Stimulated activated effector memory CD8-positive, alpha-beta T cell treated with anti-CD3 and anti-CD28 coated beads, Interleukin-12 subunit alpha, Interleukin-12 subunit beta, amount 100 ng/mL, for 72 hours (primary cell): ENCODE results near the gene LRRC2.
"Not testable (repeated sequence)": the region's sequence is repeated elsewhere in the genome, so short reads cannot be mapped to it uniquely, and the experiment has no call there.

Experiments used
- ATAC-seq: fragments of 150-1000 bp; cut with Tn5 transposase; 2 replicates; pipeline ENCODE4 v1.10.0; 2021
- DNase-seq, 2 donors: peaks; one replicate each; pipeline ENCODE4 v3.0.0; 2021 to 2022; ENCODE audit warnings: low spot score in 2 of 2
- H3K27ac Mint-ChIP-seq: one replicate; pipeline ENCODE4 v1.8.0; 2022; ENCODE audit warnings: mild to moderate bottlenecking, mixed read lengths
- H3K36me3 Mint-ChIP-seq: one replicate; pipeline ENCODE4 v1.8.0; 2022; ENCODE audit warnings: mild to moderate bottlenecking, mixed read lengths
- H3K4me1 Mint-ChIP-seq: one replicate; pipeline ENCODE4 v1.8.0; 2022; ENCODE audit warnings: mixed read lengths
- H3K4me3 Mint-ChIP-seq: one replicate; pipeline ENCODE4 v1.8.0; 2022; ENCODE audit warnings: mild to moderate bottlenecking, mixed read lengths
- H3K9me3 Mint-ChIP-seq: one replicate; pipeline ENCODE4 v1.8.0; 2022; ENCODE audit warnings: mixed read lengths

The LRRC2 gene

GRCh38 chr3:46549408-46549904 lies 16.6 kb downstream of the LRRC2 start:
- Mint-ChIP-seq H3K4me1 (no peaks in the 10 kb centered on the region), H3K36me3 (no peaks in the 10 kb centered on the region), H3K4me3 (no peak overlapping the region), H3K27ac (no peak overlapping the region), H3K9me3 (no peaks in the 10 kb centered on the region)
- DNase-seq = no peak
- ATAC-seq = no peak

GRCh38 chr3:46548611-46549010 lies 17.5 kb downstream of the LRRC2 start:
- H3K36me3 Mint-ChIP-seq, H3K27ac Mint-ChIP-seq, H3K4me1 Mint-ChIP-seq, DNase-seq, H3K9me3 Mint-ChIP-seq, ATAC-seq, H3K4me3 Mint-ChIP-seq: not testable (repeated sequence)

- Mint-ChIP-seq H3K4me3 (no peak overlapping the region), H3K4me1 (peaks cover 3% of the 10 kb centered on the region), H3K36me3 (no peaks in the 10 kb centered on the region), H3K27ac (no peak overlapping the region), H3K9me3 (no peaks in the 10 kb centered on the region)
- no peak for ATAC-seq
- peak in 1 of 2 donors; percentile 29 for DNase-seq
Measured at GRCh38 chr3:46546896-46547440, 19.1 kb downstream of the LRRC2 start.

- no peak for ATAC-seq
- peak in 1 of 2 donors; percentile 42 for DNase-seq
- H3K27ac Mint-ChIP-seq = no peak overlapping the region
- no peaks in the 10 kb centered on the region for H3K9me3 Mint-ChIP-seq
- H3K4me1 Mint-ChIP-seq = peaks cover 7% of the 10 kb centered on the region
- H3K4me3 Mint-ChIP-seq = no peak overlapping the region
- no peaks in the 10 kb centered on the region for H3K36me3 Mint-ChIP-seq
Measured at GRCh38 chr3:46545818-46546630, 20.1 kb downstream of the LRRC2 start.

GRCh38 chr3:46544771-46545503 lies 21.2 kb downstream of the LRRC2 start:
- Mint-ChIP-seq H3K27ac (no peak overlapping the region), H3K4me1 (peaks cover 9% of the 10 kb centered on the region), H3K9me3 (no peaks in the 10 kb centered on the region), H3K36me3 (no peaks in the 10 kb centered on the region), H3K4me3 (no peak overlapping the region)
- DNase-seq (peak in 1 of 2 donors; percentile 39), ATAC-seq (no peak)

- ATAC-seq = no peak
- Mint-ChIP-seq H3K4me3 (no peak overlapping the region), H3K9me3 (no peaks in the 10 kb centered on the region), H3K27ac (no peak overlapping the region), H3K36me3 (no peaks in the 10 kb centered on the region), H3K4me1 (peaks cover 30% of the 10 kb centered on the region)
- DNase-seq = peak in 1 of 2 donors; percentile 38
Measured at GRCh38 chr3:46542801-46543201, 23.3 kb downstream of the LRRC2 start.

GRCh38 chr3:46542344-46542743 lies 23.8 kb downstream of the LRRC2 start:
- H3K27ac Mint-ChIP-seq = no peak overlapping the region
- peaks cover 35% of the 10 kb centered on the region for H3K4me1 Mint-ChIP-seq
- H3K36me3 Mint-ChIP-seq = no peaks in the 10 kb centered on the region
- DNase-seq (no peak), ATAC-seq (no peak)
- H3K4me3 Mint-ChIP-seq = no peak overlapping the region
- H3K9me3 Mint-ChIP-seq = no peaks in the 10 kb centered on the region

GRCh38 chr3:46541835-46542234 lies 24.3 kb downstream of the LRRC2 start:
- ATAC-seq (no peak), DNase-seq (peak in 1 of 2 donors; percentile 38)
- Mint-ChIP-seq H3K4me1 (peaks cover 40% of the 10 kb centered on the region), H3K9me3 (no peaks in the 10 kb centered on the region), H3K4me3 (no peak overlapping the region), H3K27ac (no peak overlapping the region), H3K36me3 (no peaks in the 10 kb centered on the region)

GRCh38 chr3:46540550-46540949 lies 25.6 kb downstream of the LRRC2 start:
- peaks cover 48% of the 10 kb centered on the region for H3K4me1 Mint-ChIP-seq
- ATAC-seq (no peak), DNase-seq (peak in 1 of 2 donors; percentile 35)
- H3K4me3 Mint-ChIP-seq = no peak overlapping the region
- no peak overlapping the region for H3K27ac Mint-ChIP-seq
- no peaks in the 10 kb centered on the region for H3K9me3 Mint-ChIP-seq
- H3K36me3 Mint-ChIP-seq = no peaks in the 10 kb centered on the region

GRCh38 chr3:46539443-46540005 lies 26.6 kb downstream of the LRRC2 start:
- Mint-ChIP-seq H3K4me1 (peaks cover 48% of the 10 kb centered on the region), H3K36me3 (no peaks in the 10 kb centered on the region)

GRCh38 chr3:46538803-46539442 lies 27.2 kb downstream of the LRRC2 start:
- Mint-ChIP-seq H3K36me3 (no peaks in the 10 kb centered on the region), H3K4me3 (peak overlapping the region; percentile 70), H3K27ac (peak overlapping the region; percentile 33), H3K9me3 (peaks cover 3% of the 10 kb centered on the region), H3K4me1 (peaks cover 48% of the 10 kb centered on the region)
- peak; percentile 32 to 83 for DNase-seq
- peak; percentile 93 for ATAC-seq

More at GRCh38 chr3:46539443-46540005, 26.6 kb downstream of the LRRC2 start:
- DNase-seq = no peak
- peak overlapping the region; percentile 70 for H3K4me3 Mint-ChIP-seq
- H3K27ac Mint-ChIP-seq = peak overlapping the region; percentile 33
- ATAC-seq = no peak
- no peaks in the 10 kb centered on the region for H3K9me3 Mint-ChIP-seq

GRCh38 chr3:46538425-46538802 lies 27.7 kb downstream of the LRRC2 start:
- ATAC-seq, H3K36me3 Mint-ChIP-seq, H3K9me3 Mint-ChIP-seq: not testable (repeated sequence)
- peak overlapping the region; percentile 70 for H3K4me3 Mint-ChIP-seq
- H3K27ac Mint-ChIP-seq = peak overlapping the region; percentile 33
- DNase-seq = peak in 1 of 2 donors; percentile 43
- H3K4me1 Mint-ChIP-seq = peaks cover 48% of the 10 kb centered on the region

GRCh38 chr3:46537779-46538178 lies 28.3 kb downstream of the LRRC2 start:
- DNase-seq (peak in 1 of 2 donors; percentile 45), ATAC-seq (no peak)
- Mint-ChIP-seq H3K27ac (no peak overlapping the region), H3K4me1 (peaks cover 48% of the 10 kb centered on the region), H3K4me3 (peak overlapping the region; percentile 70), H3K36me3 (no peaks in the 10 kb centered on the region), H3K9me3 (peaks cover 3% of the 10 kb centered on the region)

GRCh38 chr3:46537316-46537715 lies 28.8 kb downstream of the LRRC2 start:
- peaks cover 48% of the 10 kb centered on the region for H3K4me1 Mint-ChIP-seq
- no peaks in the 10 kb centered on the region for H3K36me3 Mint-ChIP-seq
- no peak overlapping the region for H3K27ac Mint-ChIP-seq
- H3K9me3 Mint-ChIP-seq = peaks cover 3% of the 10 kb centered on the region
- no peak overlapping the region for H3K4me3 Mint-ChIP-seq
- DNase-seq (no peak), ATAC-seq (no peak)

GRCh38 chr3:46536758-46537157 lies 29.3 kb downstream of the LRRC2 start:
- Mint-ChIP-seq H3K27ac (no peak overlapping the region), H3K4me1 (peaks cover 43% of the 10 kb centered on the region), H3K9me3 (peaks cover 3% of the 10 kb centered on the region), H3K36me3 (no peaks in the 10 kb centered on the region), H3K4me3 (no peak overlapping the region)
- ATAC-seq (no peak), DNase-seq (peak in 1 of 2 donors; percentile 46)
